Naive thymus-derived CD4-positive, alpha-beta T cell (primary cell): ENCODE measurements around the gene AKNAD1. TPM values are rescaled to one million over a fixed set of nuclear protein-coding genes. Genes with fewer than 3 reads are reported as not detected.

Source experiments
- ATAC-seq: fragments of 150-1000 bp; cut with Tn5 transposase; 2 replicates; pipeline ENCODE4 v1.10.0; 2021; ENCODE audit warnings: mild to moderate bottlenecking, moderate library complexity
- CTCF ChIA-PET: fragments of 350-600 bp; sonication (Branson Sonifier 250); formaldehyde crosslinking; loops from one replicate; lab custom pipeline; 2021; ENCODE audit warnings: antibody characterized with exemption; lab: Charles Lee
- POLR2A ChIA-PET: fragments of 350-600 bp; sonication (Branson Sonifier 250); formaldehyde crosslinking; loops from one replicate; lab custom pipeline; 2021; ENCODE audit warnings: antibody characterized with exemption, inconsistent platforms; lab: Charles Lee
- DNase-seq, 9 donors: peaks; one replicate each; pipeline versions ENCODE4 v3.0.0 to v3.0.0-alpha.2; 2020 to 2022; ENCODE audit warnings: mixed read lengths in 1 of 9
- H3K27ac ChIP-seq: one replicate; pipeline ENCODE4 v1.7.0; 2013; ENCODE audit warnings: mild to moderate bottlenecking, low read depth, low read length, moderate library complexity
- H3K27me3 ChIP-seq, 2 donors: one replicate each; pipeline ENCODE4 v1.7.0; 2013; ENCODE audit warnings: low read length in 2 of 2, mild to moderate bottlenecking in 2 of 2, moderate library complexity in 2 of 2; ENCODE audit not compliant: control insufficient read depth in 2 of 2, insufficient read depth in 2 of 2
- H3K36me3 ChIP-seq, 3 experiments: 1 replicate in 2 of 3; 2 replicates in 1 of 3; pipeline ENCODE4 v1.7.0; 2013; ENCODE audit warnings: low read length in 3 of 3, mild to moderate bottlenecking in 3 of 3, moderate library complexity in 1 of 3; ENCODE audit not compliant: insufficient read depth in 3 of 3, control insufficient read depth in 2 of 3
- H3K4me1 ChIP-seq, 2 donors: one replicate each; pipeline ENCODE4 v1.7.0; 2013; ENCODE audit warnings: low read length in 2 of 2, mild to moderate bottlenecking in 2 of 2, moderate library complexity in 1 of 2; ENCODE audit not compliant: control insufficient read depth in 2 of 2, insufficient read depth in 2 of 2
- H3K4me3 ChIP-seq: 2 replicates; pipeline ENCODE4 v1.7.0; 2013; ENCODE audit warnings: mild to moderate bottlenecking, low read length
- H3K9me3 ChIP-seq, 3 experiments: 1 replicate in 2 of 3; 2 replicates in 1 of 3; pipeline ENCODE4 v1.7.0; 2013; ENCODE audit warnings: low read length in 3 of 3; ENCODE audit not compliant: control insufficient read depth in 2 of 3
- H3K27ac Mint-ChIP-seq, 9 donors: one replicate each; pipeline ENCODE4 v1.8.0; 2020 to 2022; ENCODE audit warnings: mixed read lengths in 9 of 9, mild to moderate bottlenecking in 8 of 9, moderate library complexity in 5 of 9, inconsistent platforms in 2 of 9
- H3K27me3 Mint-ChIP-seq, 5 donors: one replicate each; pipeline ENCODE4 v1.8.0; 2021 to 2022; ENCODE audit warnings: mixed read lengths in 5 of 5, mild to moderate bottlenecking in 1 of 5
- H3K36me3 Mint-ChIP-seq, 5 donors: one replicate each; pipeline ENCODE4 v1.8.0; 2020 to 2022; ENCODE audit warnings: mixed read lengths in 5 of 5, mild to moderate bottlenecking in 3 of 5, inconsistent platforms in 1 of 5
- H3K4me1 Mint-ChIP-seq, 7 donors: one replicate each; pipeline ENCODE4 v1.8.0; 2020 to 2022; ENCODE audit warnings: mixed read lengths in 7 of 7, mild to moderate bottlenecking in 3 of 7, inconsistent platforms in 1 of 7
- H3K4me3 Mint-ChIP-seq, 10 donors: one replicate each; pipeline ENCODE4 v1.8.0; 2020 to 2022; ENCODE audit warnings: mild to moderate bottlenecking in 10 of 10, mixed read lengths in 10 of 10, moderate library complexity in 6 of 10, inconsistent platforms in 2 of 10
- H3K9me3 Mint-ChIP-seq, 11 donors: one replicate each; pipeline ENCODE4 v1.8.0; 2020 to 2022; ENCODE audit warnings: mixed read lengths in 11 of 11, mild to moderate bottlenecking in 4 of 11, inconsistent platforms in 1 of 11, moderate library complexity in 1 of 11
- intact Hi-C, 2 donors: fragments of 100-400 bp; cut with micrococcal nuclease; formaldehyde crosslinking; loops; one replicate each; pipeline ENCODE4 v1.15.1; 2023
- polyA plus RNA-seq, 2 donors: library from polyadenylated mRNA; unstranded; fragments of 300-500 nt; fragmentation: Illumina TruSeq; gene quantifications; one replicate each; pipeline ENCODE4 v1.2.3, GENCODE V29; 2021
- total RNA-seq, 6 experiments: library from RNA in 5 of 6; stranded (reverse) in 5 of 6; gene quantifications; 1 replicate in 5 of 6; 2 replicates in 1 of 6; pipeline ENCODE4 v1.2.3 and lab custom pipeline; 2021 to 2026

Gene AKNAD1
- total and polyA plus RNA-seq, 7 experiments from 2014 or later: not detected

DNA sequence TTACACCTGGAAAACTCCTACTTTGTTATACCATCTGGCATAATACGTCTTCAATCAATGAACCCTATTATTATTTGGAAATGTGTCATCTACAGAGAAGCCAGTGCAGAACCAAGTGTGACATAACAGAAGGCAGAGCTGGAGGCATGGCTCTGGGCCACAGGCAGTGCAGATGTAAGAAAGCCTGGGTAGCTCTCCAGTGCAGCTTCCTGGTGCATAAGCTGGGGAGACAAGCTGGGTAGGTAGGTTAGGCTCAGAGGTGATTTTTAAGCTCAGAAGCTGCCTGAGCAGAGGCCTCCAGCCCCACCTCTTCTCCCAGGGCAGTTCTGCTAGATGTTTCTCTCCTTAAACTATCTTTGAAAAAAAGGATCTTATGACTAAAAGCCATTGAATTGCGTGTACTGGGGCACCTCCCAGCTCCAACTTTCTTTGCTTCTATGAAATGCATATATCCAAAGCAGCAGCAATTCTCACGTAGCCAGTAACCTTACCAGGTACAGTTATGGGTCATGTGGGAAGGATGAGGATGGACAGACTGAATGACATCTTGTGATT lies 30.7 kb downstream of the AKNAD1 start:
- Histone ChIP-seq H3K27ac (no peak overlapping the region), H3K4me1 (no peaks in the 10 kb centered on the region), H3K27me3 (peaks cover 0 to 3% of the 10 kb centered on the region in 2 donors), H3K4me3 (no peak overlapping the region), H3K9me3 (no peaks in the 10 kb centered on the region), H3K36me3 (no peaks in the 10 kb centered on the region)
- POLR2A ChIA-PET: interaction anchor here (0.6 to 1.1 kb wide), 4 partner anchors 134 to 287 kb away, joined by 3 read pairs; no protein-coding TSS in a partner anchor
- H3K4me3 Mint-ChIP-seq: no peak overlapping the region
- CTCF ChIA-PET: interaction anchor here (0.6 to 5.5 kb wide), 4 partner anchors 71 to 339 kb away, joined by 3 to 65 read pairs (median 18); a partner anchor contains a TSS
- DNase-seq (no peak), ATAC-seq (no peak)
- H3K27me3 Mint-ChIP-seq: peaks cover 0 to 32% (median 3%) of the 10 kb centered on the region in 5 donors
- H3K4me1 Mint-ChIP-seq: peaks cover 0 to 11% (median 0%) of the 10 kb centered on the region in 7 donors
- H3K36me3 Mint-ChIP-seq: no peaks in the 10 kb centered on the region
- H3K9me3 Mint-ChIP-seq: no peaks in the 10 kb centered on the region
- no peak overlapping the region for H3K27ac Mint-ChIP-seq
- intact Hi-C loops: loop anchor here in 1 of 2 donors (5.0 kb wide), 1 partner anchor 366 kb away; no protein-coding TSS in a partner anchor

GRCh38 chr1:108824051-108824450 lies 32.8 kb downstream of the AKNAD1 start:
- H3K27me3 ChIP-seq: peaks cover 0 to 3% of the 10 kb centered on the region in 2 donors
- no peaks in the 10 kb centered on the region for H3K36me3 ChIP-seq
- POLR2A ChIA-PET: no interaction called here
- H3K27me3 Mint-ChIP-seq: peaks cover 0 to 39% (median 7%) of the 10 kb centered on the region in 5 donors
- no peaks in the 10 kb centered on the region for H3K4me1 ChIP-seq
- H3K27ac ChIP-seq: no peak overlapping the region
- H3K4me3 Mint-ChIP-seq: no peak overlapping the region
- intact Hi-C loops: no loop called here
- H3K4me3 ChIP-seq: no peak overlapping the region
- peaks cover 0 to 10% (median 0%) of the 10 kb centered on the region in 7 donors for H3K4me1 Mint-ChIP-seq
- no peaks in the 10 kb centered on the region for H3K9me3 ChIP-seq
- H3K9me3 Mint-ChIP-seq: no peaks in the 10 kb centered on the region
- ATAC-seq (no peak), DNase-seq (no peak)
- no peak overlapping the region for H3K27ac Mint-ChIP-seq
- no peaks in the 10 kb centered on the region for H3K36me3 Mint-ChIP-seq
- CTCF ChIA-PET: interaction anchor here (0.7 kb wide), 2 partner anchors 48 to 390 kb away, joined by 3 to 5 read pairs; no protein-coding TSS in a partner anchor

- DNase-seq (no peak), ATAC-seq (no peak)
- Mint-ChIP-seq H3K9me3 (no peaks in the 10 kb centered on the region), H3K4me1 (peaks cover 0 to 10% (median 0%) of the 10 kb centered on the region in 7 donors), H3K4me3 (no peak overlapping the region), H3K36me3 (no peaks in the 10 kb centered on the region), H3K27ac (no peak overlapping the region), H3K27me3 (peaks cover 0 to 39% (median 8%) of the 10 kb centered on the region in 5 donors)
- Histone ChIP-seq H3K4me3 (no peak overlapping the region), H3K36me3 (no peaks in the 10 kb centered on the region), H3K27ac (no peak overlapping the region), H3K27me3 (peaks cover 0 to 3% of the 10 kb centered on the region in 2 donors), H3K4me1 (no peaks in the 10 kb centered on the region), H3K9me3 (no peaks in the 10 kb centered on the region)
- ChIA-PET CTCF (no interaction called here), POLR2A (no interaction called here)
- intact Hi-C loops: no loop called here
Measured at GRCh38 chr1:108823632-108824031, 33.3 kb downstream of the AKNAD1 start.

GRCh38 chr1:108819878-108820277 lies 37.0 kb downstream of the AKNAD1 start:
- H3K27me3 ChIP-seq: peaks cover 0 to 3% of the 10 kb centered on the region in 2 donors
- Mint-ChIP-seq H3K27me3 (peaks cover 0 to 54% (median 10%) of the 10 kb centered on the region in 5 donors), H3K27ac (no peak overlapping the region), H3K9me3 (no peaks in the 10 kb centered on the region), H3K4me3 (no peak overlapping the region), H3K4me1 (peaks cover 0 to 4% (median 0%) of the 10 kb centered on the region in 7 donors), H3K36me3 (no peaks in the 10 kb centered on the region)
- H3K36me3 ChIP-seq: no peaks in the 10 kb centered on the region
- ATAC-seq: no peak
- no peaks in the 10 kb centered on the region for H3K9me3 ChIP-seq
- ChIA-PET CTCF (interaction anchor here (1.1 to 2.9 kb wide), 3 partner anchors 8 to 274 kb away, joined by 4 to 10 read pairs (median 7); no protein-coding TSS in a partner anchor), POLR2A (no interaction called here)
- DNase-seq: no peak
- no peaks in the 10 kb centered on the region for H3K4me1 ChIP-seq
- no peak overlapping the region for H3K4me3 ChIP-seq
- no peak overlapping the region for H3K27ac ChIP-seq
- intact Hi-C loops: no loop called here

- peaks cover 0 to 50% (median 10%) of the 10 kb centered on the region in 5 donors for H3K27me3 Mint-ChIP-seq
- H3K4me3 Mint-ChIP-seq: no peak overlapping the region
- peaks cover 0 to 4% (median 0%) of the 10 kb centered on the region in 7 donors for H3K4me1 Mint-ChIP-seq
- H3K4me1 ChIP-seq: no peaks in the 10 kb centered on the region
- H3K9me3 Mint-ChIP-seq: no peaks in the 10 kb centered on the region
- H3K27ac ChIP-seq: no peak overlapping the region
- H3K9me3 ChIP-seq: no peaks in the 10 kb centered on the region
- CTCF ChIA-PET: no interaction called here
- ATAC-seq: no peak
- no peak overlapping the region for H3K27ac Mint-ChIP-seq
- no peak overlapping the region for H3K4me3 ChIP-seq
- H3K36me3 Mint-ChIP-seq: no peaks in the 10 kb centered on the region
- intact Hi-C loops: no loop called here
- no peaks in the 10 kb centered on the region for H3K36me3 ChIP-seq
- DNase-seq: no peak
- H3K27me3 ChIP-seq: no peaks in the 10 kb centered on the region
- POLR2A ChIA-PET: no interaction called here
Measured at GRCh38 chr1:108817811-108818210, 39.1 kb downstream of the AKNAD1 start.

DNA sequence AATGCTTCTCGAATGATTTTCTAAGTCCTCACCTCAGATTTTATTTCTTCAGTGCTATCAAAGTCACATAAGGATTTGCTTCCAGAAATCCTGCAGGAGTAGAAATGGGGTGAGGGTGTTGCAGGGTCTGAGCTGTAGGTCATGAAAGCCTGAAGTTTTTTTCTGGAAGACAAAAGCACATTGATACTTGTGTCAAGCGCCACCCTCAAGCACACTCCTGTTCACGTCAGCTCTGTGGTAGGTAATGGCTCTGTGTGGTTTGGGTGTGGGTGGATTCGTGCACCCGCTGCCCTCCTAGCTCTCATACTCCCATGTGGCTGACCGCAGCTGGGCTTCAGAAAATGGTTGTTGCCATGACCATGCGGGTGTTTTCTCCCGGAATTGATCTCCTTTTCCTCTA lies 39.9 kb downstream of the AKNAD1 start:
- Histone ChIP-seq H3K36me3 (no peaks in the 10 kb centered on the region), H3K9me3 (no peaks in the 10 kb centered on the region), H3K27me3 (no peaks in the 10 kb centered on the region), H3K4me1 (no peaks in the 10 kb centered on the region), H3K27ac (no peak overlapping the region), H3K4me3 (no peak overlapping the region)
- ChIA-PET CTCF (interaction anchor here (0.7 to 1.4 kb wide), 2 partner anchors 11 to 400 kb away, joined by 3 to 4 read pairs; no protein-coding TSS in a partner anchor), POLR2A (no interaction called here)
- Mint-ChIP-seq H3K27me3 (peaks cover 0 to 42% (median 8%) of the 10 kb centered on the region in 5 donors), H3K4me1 (no peaks in the 10 kb centered on the region), H3K36me3 (no peaks in the 10 kb centered on the region), H3K9me3 (no peaks in the 10 kb centered on the region), H3K27ac (no peak overlapping the region), H3K4me3 (no peak overlapping the region)
- intact Hi-C loops: no loop called here
- DNase-seq (no peak), ATAC-seq (no peak)
